GM10248 (cell line): ENCODE data around the gene DNAH7.
"Not testable (repeated sequence)": the region's sequence is repeated elsewhere in the genome, so short reads cannot be mapped to it uniquely, and the experiment has no call there.

Source experiments
- CTCF ChIA-PET: fragments of 300-600 bp; sonication (Branson Sonifier 250); formaldehyde crosslinking; extraction: SDS; loops from one replicate; lab custom pipeline; 2021; ENCODE audit warnings: antibody characterized with exemption; lab: Yijun Ruan, JAX
- POLR2A ChIA-PET: fragments of 350-650 bp; sonication (Branson Sonifier 250); formaldehyde crosslinking; extraction: SDS; loops from one replicate; lab custom pipeline; 2020; ENCODE audit warnings: antibody characterized with exemption; lab: Yijun Ruan, JAX
- DNase-seq: peaks from one replicate; pipeline ENCODE4 v3.0.0; 2012; ENCODE audit errors: extremely low spot score
- TF ChIP-seq, protein P1 (sequence below): IDR thresholded peaks from 2 replicates; pipeline ENCODE4 v1.5.1; 2012; ENCODE audit warnings: mild to moderate bottlenecking, low read depth; ENCODE audit errors: extremely low read depth, missing control alignments, control extremely low read depth

DNAH7 gene

DNA sequence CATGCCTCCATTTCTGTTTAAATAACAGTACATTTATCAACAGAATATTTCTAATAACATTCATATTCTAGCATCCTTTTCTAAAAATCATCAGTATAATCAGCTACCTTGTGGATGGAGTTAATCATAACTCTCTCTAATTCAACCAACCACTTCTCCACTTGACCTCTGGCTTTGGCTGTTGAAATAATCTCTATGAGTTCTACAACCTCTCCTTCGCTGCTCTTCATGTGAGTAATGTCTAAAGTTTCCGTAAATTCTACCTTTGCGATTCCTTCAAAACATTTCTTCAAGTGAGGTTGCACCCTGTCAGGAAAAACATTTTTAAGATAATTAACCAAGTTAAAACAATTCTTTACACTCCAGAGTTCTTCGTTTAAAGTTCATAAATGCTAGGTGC lies 134.2 kb downstream of the DNAH7 start:
- DNase-seq: no peak
- TF ChIP-seq, protein P1, sequence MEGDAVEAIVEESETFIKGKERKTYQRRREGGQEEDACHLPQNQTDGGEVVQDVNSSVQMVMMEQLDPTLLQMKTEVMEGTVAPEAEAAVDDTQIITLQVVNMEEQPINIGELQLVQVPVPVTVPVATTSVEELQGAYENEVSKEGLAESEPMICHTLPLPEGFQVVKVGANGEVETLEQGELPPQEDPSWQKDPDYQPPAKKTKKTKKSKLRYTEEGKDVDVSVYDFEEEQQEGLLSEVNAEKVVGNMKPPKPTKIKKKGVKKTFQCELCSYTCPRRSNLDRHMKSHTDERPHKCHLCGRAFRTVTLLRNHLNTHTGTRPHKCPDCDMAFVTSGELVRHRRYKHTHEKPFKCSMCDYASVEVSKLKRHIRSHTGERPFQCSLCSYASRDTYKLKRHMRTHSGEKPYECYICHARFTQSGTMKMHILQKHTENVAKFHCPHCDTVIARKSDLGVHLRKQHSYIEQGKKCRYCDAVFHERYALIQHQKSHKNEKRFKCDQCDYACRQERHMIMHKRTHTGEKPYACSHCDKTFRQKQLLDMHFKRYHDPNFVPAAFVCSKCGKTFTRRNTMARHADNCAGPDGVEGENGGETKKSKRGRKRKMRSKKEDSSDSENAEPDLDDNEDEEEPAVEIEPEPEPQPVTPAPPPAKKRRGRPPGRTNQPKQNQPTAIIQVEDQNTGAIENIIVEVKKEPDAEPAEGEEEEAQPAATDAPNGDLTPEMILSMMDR: no peak
- CTCF ChIA-PET: interaction anchor here (1.0 kb wide), 1 partner anchor 26 kb away, joined by 3 read pairs; no protein-coding TSS in a partner anchor
- POLR2A ChIA-PET: no interaction called here

DNA sequence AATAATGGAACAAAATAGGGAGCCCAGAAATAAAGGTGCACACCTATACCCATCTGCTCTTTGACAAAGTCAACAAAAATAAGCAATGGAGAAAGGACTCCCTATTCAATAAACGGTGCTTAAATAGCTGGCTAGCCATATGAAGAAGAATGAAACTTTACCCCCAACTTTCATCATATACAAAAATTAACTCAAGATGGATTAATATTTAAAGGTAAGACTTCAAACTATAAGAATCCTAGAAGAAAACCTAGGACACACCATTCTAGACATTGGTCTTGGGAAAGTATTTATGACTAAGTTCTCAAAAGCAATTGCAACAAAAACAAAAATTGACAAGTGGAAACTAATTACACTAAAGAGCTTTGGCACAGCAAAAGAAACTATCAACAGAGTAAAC lies 139.1 kb downstream of the DNAH7 start:
- TF ChIP-seq, protein P1: no peak
- DNase-seq: no peak
- ChIA-PET POLR2A (no interaction called here), CTCF (no interaction called here)

DNA sequence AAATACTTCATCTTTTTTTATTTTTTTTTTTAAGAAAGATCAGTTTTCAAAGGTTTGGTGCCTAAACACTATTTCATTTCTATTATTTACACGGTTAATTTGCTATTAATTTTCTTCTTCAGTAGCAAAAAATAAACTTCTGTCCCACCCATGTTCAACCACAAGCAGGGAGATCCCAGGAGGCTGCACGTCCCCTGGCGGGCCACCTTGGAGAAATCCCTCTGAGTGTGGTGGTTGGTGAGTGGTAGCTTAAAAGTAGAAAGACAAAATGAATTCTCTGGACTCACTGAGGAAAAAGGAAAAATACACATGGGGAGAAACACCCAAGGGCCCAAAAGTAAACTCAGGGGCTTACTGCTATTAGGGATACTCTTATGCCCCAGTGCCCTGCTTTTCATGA lies 143.5 kb downstream of the DNAH7 start:
- TF ChIP-seq, protein P1: no peak
- POLR2A ChIA-PET: no interaction called here
- CTCF ChIA-PET: no interaction called here
- DNase-seq: no peak

DNA sequence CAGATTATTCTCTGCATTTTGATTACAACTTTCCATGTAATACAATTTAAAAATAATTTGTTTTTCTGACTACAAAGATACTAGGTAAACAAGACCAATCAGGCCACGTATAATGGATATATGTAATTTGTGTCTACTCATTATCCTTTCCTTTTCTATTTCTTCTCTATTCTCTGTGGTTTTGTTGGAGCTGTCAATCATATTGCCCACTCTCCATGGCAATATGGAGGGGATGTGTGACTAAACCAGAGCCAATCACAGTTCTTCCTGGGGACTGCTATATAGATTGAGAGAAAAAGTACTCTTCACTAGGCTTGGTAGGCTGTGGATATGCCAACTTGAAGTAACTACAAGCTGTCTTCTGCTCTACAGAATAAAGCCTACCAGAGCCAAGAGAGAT lies 144.7 kb downstream of the DNAH7 start:
- DNase-seq: no peak
- ChIA-PET CTCF (no interaction called here), POLR2A (no interaction called here)
- TF ChIP-seq, protein P1: no peak

DNA sequence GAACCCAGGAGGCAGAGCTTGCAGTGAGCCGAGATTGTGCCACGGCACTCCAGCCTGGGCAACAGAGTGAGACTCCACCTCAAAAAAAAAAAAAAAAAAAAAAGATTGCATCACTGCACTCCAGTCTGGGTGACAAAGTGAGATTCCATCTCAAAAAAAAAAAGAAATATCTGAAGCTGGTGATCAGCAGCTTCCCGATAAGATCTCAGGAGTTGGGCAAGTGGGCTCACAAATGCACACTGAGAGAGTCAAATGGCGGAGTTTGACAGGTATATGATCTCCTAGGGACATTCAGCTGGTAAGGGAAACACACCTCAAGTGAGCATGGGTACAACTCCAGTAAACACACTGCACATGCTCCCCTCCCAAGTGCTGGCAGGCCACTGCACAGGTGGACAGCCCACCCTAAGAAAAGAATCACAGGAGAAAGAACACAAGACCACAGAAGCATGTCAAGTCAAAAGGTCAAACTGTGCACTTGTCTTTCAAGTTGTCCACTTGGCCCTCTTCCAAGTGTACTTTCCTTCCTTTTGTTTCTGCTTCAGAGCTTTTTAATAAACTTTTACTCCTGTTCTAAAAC lies 151.5 kb downstream of the DNAH7 start:
- CTCF ChIA-PET, POLR2A ChIA-PET, DNase-seq: not testable (repeated sequence)

DNA sequence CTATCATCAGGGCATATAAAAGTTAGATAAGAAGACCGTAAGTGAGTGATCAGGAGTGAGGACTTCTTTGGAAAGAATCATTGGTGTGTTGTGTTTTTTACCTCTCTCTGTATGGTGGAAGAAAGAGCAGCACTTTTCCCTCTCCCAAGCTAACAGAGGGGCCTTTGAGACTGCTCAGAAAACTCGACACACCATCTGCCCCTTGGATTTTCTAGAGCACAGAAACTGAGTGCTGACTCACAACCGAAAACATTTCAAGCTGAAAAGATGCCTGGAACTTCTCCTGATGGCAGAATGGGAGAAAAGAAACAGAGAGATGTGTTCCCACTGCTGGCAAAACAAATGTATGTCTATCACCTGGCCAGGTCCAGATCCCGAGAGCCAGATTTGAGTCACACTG lies 156.6 kb downstream of the DNAH7 start:
- ChIA-PET CTCF (interaction anchor here (1.2 kb wide), 1 partner anchor 9 kb away, joined by 5 read pairs; no protein-coding TSS in a partner anchor), POLR2A (no interaction called here)
- no peak for DNase-seq
- TF ChIP-seq, protein P1: no peak

DNA sequence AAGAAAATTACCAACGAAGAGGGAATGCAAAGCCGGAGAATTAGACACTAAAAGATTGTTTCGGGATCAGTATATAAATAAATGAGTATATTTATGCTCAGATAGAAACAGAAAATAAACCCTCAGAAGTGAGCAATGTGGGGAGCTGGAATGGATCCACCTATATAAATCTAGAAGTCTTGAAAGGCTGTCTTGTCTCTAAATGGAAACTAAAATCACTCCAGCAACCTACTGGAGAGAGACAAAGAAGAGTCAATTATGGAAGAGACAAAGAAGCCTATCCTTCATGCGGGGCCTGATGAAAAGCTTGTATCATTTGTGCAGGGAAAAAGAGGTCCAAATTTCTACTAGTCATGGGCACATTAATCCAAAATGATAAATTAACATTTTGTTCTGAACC lies 158.1 kb downstream of the DNAH7 start:
- ChIA-PET CTCF (interaction anchor here (0.9 kb wide), 1 partner anchor 22 kb away, joined by 3 read pairs; no protein-coding TSS in a partner anchor), POLR2A (no interaction called here)
- TF ChIP-seq, protein P1: no peak
- no peak for DNase-seq
